GM19455 (cell line): ENCODE data around the gene HES4.

Experiments used
- ATAC-seq: cut with Tn5 transposase; IDR thresholded peaks from one replicate; pipeline ENCODE4 v1.9.1; 2021; ENCODE audit not compliant: unreplicated experiment

The HES4 gene

GRCh38 chr1:999725-1000356, at the start of gene HES4:
TSS of gene HES4 (minus strand) at chr1:1000097. CDS start at chr1:999973, 124 bp downstream.
- peak; percentile 48 for ATAC-seq

- no peak for ATAC-seq
These were observed 48.9 kb upstream of the HES4 start for GRCh38 chr1:1048765-1049164.

GRCh38 chr1:1047963-1048362, 48.1 kb upstream of the HES4 start:
- ATAC-seq: no peak

GRCh38 chr1:1047407-1047806, 47.5 kb upstream of the HES4 start:
- ATAC-seq: no peak

- ATAC-seq: no peak
These were observed 46.9 kb upstream of the HES4 start for GRCh38 chr1:1046767-1047166.

- no peak for ATAC-seq
These were observed 46.3 kb upstream of the HES4 start for GRCh38 chr1:1046243-1046642.

GRCh38 chr1:1045129-1045528, 45.2 kb upstream of the HES4 start:
- ATAC-seq: no peak

GRCh38 chr1:1044455-1045078, 44.7 kb upstream of the HES4 start:
- no peak for ATAC-seq

- ATAC-seq: no peak
These were observed 44.0 kb upstream of the HES4 start for GRCh38 chr1:1043921-1044320.

- no peak for ATAC-seq
These were observed 43.5 kb upstream of the HES4 start for GRCh38 chr1:1043411-1043810.

- no peak for ATAC-seq
These were observed 42.9 kb upstream of the HES4 start for GRCh38 chr1:1042835-1043234.

GRCh38 chr1:1041873-1042272, 42.0 kb upstream of the HES4 start:
- no peak for ATAC-seq

- ATAC-seq: no peak
These were observed 41.2 kb upstream of the HES4 start for GRCh38 chr1:1041092-1041523.

GRCh38 chr1:1040004-1040991, 40.4 kb upstream of the HES4 start:
- no peak for ATAC-seq

- ATAC-seq: no peak
These were observed 39.4 kb upstream of the HES4 start for GRCh38 chr1:1039145-1039910.

GRCh38 chr1:1038694-1039093, 38.8 kb upstream of the HES4 start:
- ATAC-seq: peak; percentile 56

- no peak for ATAC-seq
These were observed 37.8 kb upstream of the HES4 start for GRCh38 chr1:1037366-1038327.

GRCh38 chr1:1035291-1035943, 35.5 kb upstream of the HES4 start:
- no peak for ATAC-seq

- ATAC-seq: no peak
These were observed 34.5 kb upstream of the HES4 start for GRCh38 chr1:1034439-1034781.
